OCI-LY7 (cell line): ENCODE results near the gene CRYM.
"Not testable (repeated sequence)": the region's sequence is repeated elsewhere in the genome, so short reads cannot be mapped to it uniquely, and the experiment has no call there.

Source experiments
- EZH2phosphoT487 ChIP-seq: fragments of 200-600 bp; sonication (generic); IDR thresholded peaks from 2 replicates; pipeline ENCODE4 v1.6.1; 2018; ENCODE audit warnings: low read depth, borderline replicate concordance, mild to moderate bottlenecking, mixed run types, antibody characterized with exemption, low read length, moderate library complexity, mixed read lengths
- TF ChIP-seq, protein P1 (sequence below): fragments of 200-600 bp; sonication (generic); conservative IDR thresholded peaks from 2 replicates; pipeline ENCODE4 v1.5.1; 2014; ENCODE audit warnings: mild to moderate bottlenecking, antibody characterized with exemption, low read length, moderate library complexity, mixed read lengths

DNA sequence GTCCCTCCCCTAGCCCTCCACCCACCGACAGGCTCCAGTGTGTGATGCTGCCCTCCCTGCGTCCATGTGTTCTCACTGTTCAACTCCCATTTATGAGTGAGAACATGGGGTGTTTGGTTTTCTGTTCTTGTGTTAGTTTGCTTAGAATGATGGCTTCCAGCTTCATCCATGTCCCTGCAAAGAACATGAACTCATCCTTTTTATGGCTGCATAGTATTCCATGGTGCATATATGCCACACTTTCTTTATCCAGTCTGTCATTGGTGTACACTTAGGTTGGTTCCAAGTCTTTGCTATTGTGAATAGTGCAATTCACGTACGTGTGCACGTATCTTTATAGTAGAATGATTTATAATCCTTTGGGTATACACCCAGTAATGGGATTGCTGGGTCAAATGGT lies 28.6 kb upstream of the CRYM start:
- TF ChIP-seq, protein P1, sequence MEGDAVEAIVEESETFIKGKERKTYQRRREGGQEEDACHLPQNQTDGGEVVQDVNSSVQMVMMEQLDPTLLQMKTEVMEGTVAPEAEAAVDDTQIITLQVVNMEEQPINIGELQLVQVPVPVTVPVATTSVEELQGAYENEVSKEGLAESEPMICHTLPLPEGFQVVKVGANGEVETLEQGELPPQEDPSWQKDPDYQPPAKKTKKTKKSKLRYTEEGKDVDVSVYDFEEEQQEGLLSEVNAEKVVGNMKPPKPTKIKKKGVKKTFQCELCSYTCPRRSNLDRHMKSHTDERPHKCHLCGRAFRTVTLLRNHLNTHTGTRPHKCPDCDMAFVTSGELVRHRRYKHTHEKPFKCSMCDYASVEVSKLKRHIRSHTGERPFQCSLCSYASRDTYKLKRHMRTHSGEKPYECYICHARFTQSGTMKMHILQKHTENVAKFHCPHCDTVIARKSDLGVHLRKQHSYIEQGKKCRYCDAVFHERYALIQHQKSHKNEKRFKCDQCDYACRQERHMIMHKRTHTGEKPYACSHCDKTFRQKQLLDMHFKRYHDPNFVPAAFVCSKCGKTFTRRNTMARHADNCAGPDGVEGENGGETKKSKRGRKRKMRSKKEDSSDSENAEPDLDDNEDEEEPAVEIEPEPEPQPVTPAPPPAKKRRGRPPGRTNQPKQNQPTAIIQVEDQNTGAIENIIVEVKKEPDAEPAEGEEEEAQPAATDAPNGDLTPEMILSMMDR: not testable (repeated sequence)
- TF ChIP-seq EZH2phosphoT487: not testable (repeated sequence)
